Activated T-cell treated with anti-CD3 and anti-CD28 coated beads, Interleukin-2, amount 50 U/mL, for 72 hours (primary cell): Measurements from ENCODE around the gene CD6. TPM values are rescaled to one million over a fixed set of nuclear protein-coding genes. Genes with fewer than 3 reads are reported as not detected.

Experiments
- ATAC-seq, 2 donors: fragments of 150-1000 bp; cut with Tn5 transposase; replicated peaks in 1 of 2; 2 replicates each; pipeline ENCODE4 v1.10.0; 2021; ENCODE audit warnings: moderate library complexity in 2 of 2, mild to moderate bottlenecking in 1 of 2
- DNase-seq, 2 donors: peaks; one replicate each; pipeline ENCODE4 v3.0.0; 2021 to 2022; ENCODE audit warnings: mixed read lengths in 1 of 2
- H3K27ac Mint-ChIP-seq: one replicate; pipeline ENCODE4 v1.8.0; 2022; ENCODE audit warnings: mild to moderate bottlenecking, moderate library complexity, mixed read lengths
- H3K27me3 Mint-ChIP-seq: one replicate; pipeline ENCODE4 v1.8.0; 2022; ENCODE audit warnings: low read depth, mixed read lengths
- H3K36me3 Mint-ChIP-seq, 2 donors: one replicate each; pipeline ENCODE4 v1.8.0; 2022; ENCODE audit warnings: mixed read lengths in 2 of 2, mild to moderate bottlenecking in 1 of 2; ENCODE audit not compliant: insufficient read depth in 2 of 2
- H3K4me1 Mint-ChIP-seq: one replicate; pipeline ENCODE4 v1.8.0; 2022; ENCODE audit warnings: low read depth, mixed read lengths
- H3K4me3 Mint-ChIP-seq, 2 donors: one replicate each; pipeline ENCODE4 v1.8.0; 2022; ENCODE audit warnings: mild to moderate bottlenecking in 2 of 2, mixed read lengths in 2 of 2, moderate library complexity in 2 of 2
- H3K9me3 Mint-ChIP-seq, 2 donors: one replicate each; pipeline ENCODE4 v1.8.0; 2022; ENCODE audit warnings: mixed read lengths in 2 of 2
- total RNA-seq, 2 donors: library from RNA; stranded (reverse); gene quantifications; one replicate each; pipeline ENCODE4 v1.2.3, GENCODE V29; 2022

CD6 gene
- total RNA-seq, 2 donors from 2014 or later = 298 to 313 TPM

- Mint-ChIP-seq H3K27ac (no peak overlapping the region), H3K9me3 (no peaks in the 10 kb centered on the region), H3K4me1 (no peaks in the 10 kb centered on the region), H3K4me3 (no peak overlapping the region), H3K36me3 (no peaks in the 10 kb centered on the region), H3K27me3 (no peaks in the 10 kb centered on the region)
- ATAC-seq (no peak), DNase-seq (no peak)
These were observed 33.0 kb upstream of the CD6 start for GRCh38 chr11:60938500-60938899.

GRCh38 chr11:60939301-60939700 is 32.2 kb upstream of the CD6 start:
- Mint-ChIP-seq H3K27ac (no peak overlapping the region), H3K4me1 (peaks cover 5% of the 10 kb centered on the region), H3K27me3 (no peaks in the 10 kb centered on the region), H3K9me3 (no peaks in the 10 kb centered on the region), H3K4me3 (no peak overlapping the region), H3K36me3 (no peaks in the 10 kb centered on the region)
- ATAC-seq (no peak), DNase-seq (no peak)

GRCh38 chr11:60939855-60940254 is 31.6 kb upstream of the CD6 start:
- no peaks in the 10 kb centered on the region for H3K9me3 Mint-ChIP-seq

GRCh38 chr11:60941371-60942119 is 29.9 kb upstream of the CD6 start:
- Mint-ChIP-seq H3K4me1 (peaks cover 8% of the 10 kb centered on the region), H3K4me3 (no peak overlapping the region), H3K27ac (no peak overlapping the region), H3K36me3 (no peaks in the 10 kb centered on the region), H3K27me3 (no peaks in the 10 kb centered on the region), H3K9me3 (no peaks in the 10 kb centered on the region)
- DNase-seq (no peak), ATAC-seq (no peak)

More at GRCh38 chr11:60939855-60940254, 31.6 kb upstream of the CD6 start:
- Mint-ChIP-seq H3K36me3 (no peaks in the 10 kb centered on the region), H3K27ac (no peak overlapping the region), H3K4me3 (no peak overlapping the region), H3K4me1 (peaks cover 8% of the 10 kb centered on the region), H3K27me3 (no peaks in the 10 kb centered on the region)
- peak; percentile 30 to 44 for ATAC-seq
- no peak for DNase-seq

GRCh38 chr11:60942219-60942618 is 29.3 kb upstream of the CD6 start:
- no peak for ATAC-seq
- Mint-ChIP-seq H3K4me1 (peaks cover 8% of the 10 kb centered on the region), H3K27me3 (no peaks in the 10 kb centered on the region), H3K4me3 (no peak overlapping the region), H3K9me3 (no peaks in the 10 kb centered on the region), H3K27ac (no peak overlapping the region), H3K36me3 (no peaks in the 10 kb centered on the region)
- no peak for DNase-seq

- peak in 1 of 2 donors; percentile 21 for ATAC-seq
- Mint-ChIP-seq H3K4me1 (peaks cover 8% of the 10 kb centered on the region), H3K27ac (no peak overlapping the region), H3K27me3 (no peaks in the 10 kb centered on the region), H3K9me3 (no peaks in the 10 kb centered on the region), H3K4me3 (no peak overlapping the region), H3K36me3 (no peaks in the 10 kb centered on the region)
- no peak for DNase-seq
These were observed 28.4 kb upstream of the CD6 start for GRCh38 chr11:60942970-60943565.

- Mint-ChIP-seq H3K9me3 (no peaks in the 10 kb centered on the region), H3K4me1 (peaks cover 15% of the 10 kb centered on the region), H3K27me3 (no peaks in the 10 kb centered on the region), H3K27ac (no peak overlapping the region), H3K36me3 (no peaks in the 10 kb centered on the region), H3K4me3 (no peak overlapping the region)
- DNase-seq = no peak
- peak; percentile 45 to 71 for ATAC-seq
These were observed 26.8 kb upstream of the CD6 start for GRCh38 chr11:60944490-60945294.

- H3K4me1 Mint-ChIP-seq = peaks cover 15% of the 10 kb centered on the region
- H3K4me3 Mint-ChIP-seq = no peak overlapping the region
- DNase-seq = no peak
- no peaks in the 10 kb centered on the region for H3K9me3 Mint-ChIP-seq
- no peak for ATAC-seq
- no peak overlapping the region for H3K27ac Mint-ChIP-seq
- no peaks in the 10 kb centered on the region for H3K36me3 Mint-ChIP-seq
- H3K27me3 Mint-ChIP-seq = no peaks in the 10 kb centered on the region
These were observed 26.2 kb upstream of the CD6 start for GRCh38 chr11:60945295-60945667.

GRCh38 chr11:60946601-60947264 is 24.7 kb upstream of the CD6 start:
- H3K4me3 Mint-ChIP-seq = no peak overlapping the region
- no peaks in the 10 kb centered on the region for H3K27me3 Mint-ChIP-seq
- no peak for ATAC-seq
- no peak overlapping the region for H3K27ac Mint-ChIP-seq
- no peaks in the 10 kb centered on the region for H3K36me3 Mint-ChIP-seq
- peaks cover 18% of the 10 kb centered on the region for H3K4me1 Mint-ChIP-seq
- no peaks in the 10 kb centered on the region for H3K9me3 Mint-ChIP-seq
- no peak for DNase-seq

GRCh38 chr11:60947700-60948099 is 23.8 kb upstream of the CD6 start:
- no peaks in the 10 kb centered on the region for H3K36me3 Mint-ChIP-seq

GRCh38 chr11:60948250-60948649 is 23.2 kb upstream of the CD6 start:
- no peaks in the 10 kb centered on the region for H3K36me3 Mint-ChIP-seq
- H3K9me3 Mint-ChIP-seq = no peaks in the 10 kb centered on the region
- H3K4me3 Mint-ChIP-seq = no peak overlapping the region
- H3K27ac Mint-ChIP-seq = no peak overlapping the region
- ATAC-seq = no peak
- DNase-seq = no peak
- H3K27me3 Mint-ChIP-seq = peaks cover 11% of the 10 kb centered on the region
- H3K4me1 Mint-ChIP-seq = peaks cover 31% of the 10 kb centered on the region

More at GRCh38 chr11:60947700-60948099, 23.8 kb upstream of the CD6 start:
- no peak for DNase-seq
- H3K9me3 Mint-ChIP-seq = no peaks in the 10 kb centered on the region
- no peak overlapping the region for H3K4me3 Mint-ChIP-seq
- peaks cover 6% of the 10 kb centered on the region for H3K27me3 Mint-ChIP-seq
- no peak for ATAC-seq
- peaks cover 28% of the 10 kb centered on the region for H3K4me1 Mint-ChIP-seq
- no peak overlapping the region for H3K27ac Mint-ChIP-seq

GRCh38 chr11:60950024-60950423 is 21.5 kb upstream of the CD6 start:
- Mint-ChIP-seq H3K27ac (no peak overlapping the region), H3K36me3 (no peaks in the 10 kb centered on the region)

More at GRCh38 chr11:60950024-60950423, 21.5 kb upstream of the CD6 start:
- peaks cover 18% of the 10 kb centered on the region for H3K27me3 Mint-ChIP-seq
- ATAC-seq (no peak), DNase-seq (no peak)
- peak overlapping the region in 1 of 2 donors; percentile 42 for H3K4me3 Mint-ChIP-seq
- peaks cover 23% of the 10 kb centered on the region for H3K4me1 Mint-ChIP-seq
- H3K9me3 Mint-ChIP-seq = no peaks in the 10 kb centered on the region
